SKM-1 treated with dmso at 0.1 percent for 144 hours (cell line): Measurements from ENCODE around the gene TRIO.

Source experiments
- DNase-seq: peaks from one replicate; lab custom pipeline; 2025; ENCODE audit not compliant: unreplicated experiment; lab: John Stamatoyannopoulos, UW

TRIO gene

DNA sequence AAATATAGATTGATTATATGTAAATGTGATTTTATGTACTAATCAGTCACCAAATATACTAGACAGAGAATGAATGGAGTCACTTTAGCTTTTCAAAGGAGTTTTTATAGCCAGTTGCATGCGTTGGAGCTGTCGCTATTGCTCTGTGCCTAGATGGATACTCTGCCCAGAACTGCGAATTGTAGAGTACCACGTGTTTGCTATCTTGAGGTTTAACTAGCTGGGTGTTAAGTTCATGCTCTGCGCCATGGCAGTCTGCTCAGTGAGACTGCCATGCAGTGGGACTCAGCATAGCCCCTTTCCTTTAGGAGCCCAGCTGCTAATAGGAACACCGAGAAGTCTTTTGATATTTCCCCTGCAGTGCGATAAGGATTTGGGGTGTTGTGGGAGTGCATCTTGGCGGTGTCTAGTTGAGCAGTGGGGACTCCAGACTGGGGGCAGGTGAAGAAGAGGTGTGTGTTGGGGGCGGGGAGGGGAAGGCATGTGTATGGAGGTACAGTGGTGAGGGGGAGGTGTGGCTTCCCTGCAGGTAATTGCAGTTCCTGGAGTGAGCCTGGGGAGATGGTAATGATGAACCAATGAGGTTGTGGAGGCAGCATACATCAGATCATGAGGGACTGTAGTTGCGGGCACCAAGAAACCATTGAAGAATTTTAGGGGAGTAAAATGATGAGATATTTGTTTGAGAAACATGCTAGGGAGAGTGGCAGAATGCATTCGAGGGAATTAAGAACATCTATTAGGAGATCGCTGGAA lies 118.9 kb downstream of the TRIO start:
- DNase-seq = no peak

- no peak for DNase-seq
Observed at GRCh38 chr5:14263113-14263512, 120.0 kb downstream of the TRIO start.

GRCh38 chr5:14263699-14264098 lies 120.6 kb downstream of the TRIO start:
- no peak for DNase-seq

DNA sequence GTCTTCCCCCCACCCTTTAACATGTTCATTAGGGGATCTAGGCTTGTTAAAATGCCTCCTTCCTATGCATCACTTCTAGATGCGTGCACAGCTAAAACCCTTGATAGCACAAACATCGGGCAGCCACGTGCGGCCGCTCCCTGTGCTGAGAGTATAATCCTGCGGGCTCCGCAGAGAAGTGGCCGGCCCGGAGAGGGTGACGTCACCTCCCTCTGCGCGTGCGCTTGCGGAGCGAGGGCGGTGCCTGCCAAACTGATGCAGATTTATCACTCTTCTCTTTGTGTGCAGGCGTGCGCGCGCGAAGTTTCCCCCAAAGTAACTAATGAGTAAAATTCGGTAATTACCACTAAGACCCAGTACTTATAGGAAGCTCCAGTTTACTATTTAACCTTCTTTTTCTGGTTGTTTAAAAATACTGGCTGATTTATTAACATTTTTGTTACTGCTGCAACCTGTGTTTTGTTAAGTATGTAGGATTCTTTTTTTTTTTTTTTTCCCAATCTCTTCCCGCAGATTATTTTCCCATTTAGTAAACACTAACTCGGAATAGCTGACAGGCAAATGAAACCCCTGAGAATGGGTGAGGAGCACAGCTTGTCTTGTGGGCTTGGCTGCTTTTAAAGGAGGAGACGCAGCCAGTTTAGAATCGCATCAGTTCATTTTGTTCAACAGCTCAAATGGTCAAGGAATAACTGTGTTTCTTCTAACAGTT lies 121.6 kb downstream of the TRIO start:
- peak; percentile 84 for DNase-seq

DNA sequence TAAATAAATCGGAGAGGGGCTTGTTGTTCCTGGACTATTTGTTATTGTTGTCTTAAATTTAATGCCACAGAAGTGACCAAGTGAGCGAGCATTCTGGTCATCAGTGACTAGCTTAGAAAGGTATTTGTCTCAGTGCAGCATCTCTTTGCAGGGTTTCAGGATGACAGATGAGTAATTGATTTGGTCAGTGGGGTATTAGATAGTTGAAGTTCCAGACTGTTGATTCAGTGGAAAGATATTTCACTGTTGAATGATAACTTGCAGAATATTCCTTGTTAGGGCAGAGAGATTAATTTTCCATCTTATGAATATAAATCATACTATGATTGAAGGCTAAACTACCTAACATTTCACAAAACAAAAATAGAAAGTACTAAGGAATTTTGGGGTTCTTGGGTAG lies 122.4 kb downstream of the TRIO start:
- no peak for DNase-seq

DNA sequence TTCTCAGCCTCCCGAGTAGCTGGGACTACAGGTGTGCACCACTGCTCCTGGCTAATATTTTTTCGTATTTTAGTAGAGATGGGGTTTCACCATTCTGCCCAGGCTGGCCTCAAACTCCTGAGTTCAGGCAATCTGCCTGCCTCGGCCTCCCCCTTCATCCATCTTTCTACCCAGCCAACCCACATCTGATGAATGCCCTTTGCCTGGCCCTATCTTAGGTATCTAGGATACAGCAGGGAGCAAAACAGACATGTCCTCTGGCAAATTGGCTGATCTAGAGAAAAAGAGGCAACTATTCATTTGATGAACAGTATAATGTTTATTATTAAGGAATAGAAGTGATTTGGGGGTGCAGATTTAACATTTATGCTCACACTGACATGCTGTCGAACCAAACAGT lies 123.0 kb downstream of the TRIO start:
- DNase-seq = no peak

DNA sequence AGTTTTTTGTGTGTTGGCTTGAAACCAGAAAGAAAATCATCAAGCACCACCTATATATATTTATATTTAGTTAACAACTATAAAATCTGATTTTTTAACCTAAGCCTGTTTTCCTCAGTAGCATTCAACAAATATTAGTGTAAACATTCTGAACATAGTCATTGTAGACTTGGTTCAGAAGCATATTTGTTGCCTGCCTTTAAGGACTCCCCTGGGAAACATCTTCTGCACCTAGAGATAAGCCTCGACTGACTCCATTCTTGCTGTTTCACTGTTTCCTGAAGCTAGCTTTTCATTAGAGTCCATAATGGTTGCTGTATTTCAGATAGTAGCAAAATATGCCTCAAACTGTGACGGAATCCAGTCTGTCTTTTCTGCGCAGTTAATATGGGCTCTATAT lies 123.5 kb downstream of the TRIO start:
- no peak for DNase-seq

- DNase-seq = no peak
Observed at GRCh38 chr5:14267166-14267838, 124.2 kb downstream of the TRIO start.

GRCh38 chr5:14267991-14268708 lies 125.0 kb downstream of the TRIO start:
- DNase-seq = no peak

GRCh38 chr5:14268738-14269137 lies 125.6 kb downstream of the TRIO start:
- no peak for DNase-seq

DNA sequence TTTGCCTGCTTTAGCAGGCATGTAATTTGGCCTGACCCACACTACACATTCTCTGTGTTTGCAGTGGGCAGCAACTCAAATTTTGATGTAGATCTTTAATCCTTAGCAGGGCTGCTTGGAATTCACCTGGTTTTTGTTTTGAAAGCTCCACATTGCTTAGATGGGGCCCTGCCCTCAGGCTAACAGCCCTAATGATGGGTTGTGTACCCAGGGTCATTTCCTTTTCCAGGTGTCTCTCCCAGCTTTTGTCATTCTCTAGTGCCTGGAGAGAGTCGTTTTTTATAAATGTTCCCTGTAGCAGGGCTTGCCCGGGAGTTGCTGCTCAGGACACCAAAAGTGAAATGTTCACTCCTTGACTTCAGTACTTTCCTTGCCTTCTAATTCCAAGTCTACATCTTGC lies 126.3 kb downstream of the TRIO start:
- no peak for DNase-seq

DNA sequence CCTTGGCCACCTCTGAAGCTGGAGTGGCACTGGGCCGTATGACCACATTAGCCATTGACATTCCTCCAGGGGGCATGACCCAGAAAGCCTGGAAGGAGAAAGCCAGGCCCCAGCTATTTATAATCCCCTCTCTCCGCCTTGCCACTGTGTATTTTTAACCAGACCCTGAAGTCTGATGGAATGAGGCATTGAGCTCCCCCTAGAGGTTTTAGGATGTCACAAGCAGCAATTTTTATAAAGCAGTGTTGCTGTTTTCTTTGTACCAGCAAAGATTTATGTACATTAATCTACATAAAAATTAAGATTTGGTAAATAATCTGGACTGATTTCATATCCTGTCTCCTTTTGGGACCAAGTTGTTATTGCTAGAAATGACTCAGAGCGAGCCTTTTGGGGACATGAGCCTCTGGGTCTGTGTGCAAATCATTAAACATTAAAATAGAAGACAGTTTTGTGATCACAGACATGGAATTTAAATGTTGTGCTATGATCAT lies 127.1 kb downstream of the TRIO start:
- DNase-seq = peak; percentile 61

DNA sequence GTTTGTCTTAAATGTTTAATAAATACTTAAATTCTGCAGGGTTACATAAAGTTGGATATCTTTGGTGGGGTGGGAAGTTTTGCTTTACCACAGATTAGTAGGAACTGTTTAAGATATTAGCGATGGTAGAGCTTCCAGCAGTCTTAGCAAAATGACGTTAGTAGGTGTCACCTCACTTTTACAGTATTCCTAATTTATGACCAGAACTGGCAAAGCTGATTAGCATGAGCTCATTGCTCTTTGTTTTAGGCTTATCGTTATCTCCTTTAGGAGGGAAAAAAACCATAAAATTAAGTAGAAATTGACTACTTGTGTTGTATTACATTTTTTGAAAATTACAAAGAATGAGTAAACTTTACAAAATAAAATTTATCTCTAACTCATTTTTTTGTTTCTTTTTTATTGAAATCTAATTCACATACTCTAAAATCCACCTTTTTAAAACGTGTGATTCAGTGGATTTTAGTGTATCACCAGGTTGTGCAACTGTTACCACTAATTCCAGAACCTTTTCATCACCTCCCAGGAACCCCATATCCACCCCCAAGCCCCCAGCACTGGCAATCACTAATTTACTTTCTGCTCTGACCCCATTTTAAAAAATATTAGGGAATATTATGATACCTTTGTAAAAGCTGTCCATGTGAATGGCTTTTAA lies 129.5 kb downstream of the TRIO start:
- DNase-seq = no peak

GRCh38 chr5:14273207-14273767 lies 130.1 kb downstream of the TRIO start:
- no peak for DNase-seq

DNA sequence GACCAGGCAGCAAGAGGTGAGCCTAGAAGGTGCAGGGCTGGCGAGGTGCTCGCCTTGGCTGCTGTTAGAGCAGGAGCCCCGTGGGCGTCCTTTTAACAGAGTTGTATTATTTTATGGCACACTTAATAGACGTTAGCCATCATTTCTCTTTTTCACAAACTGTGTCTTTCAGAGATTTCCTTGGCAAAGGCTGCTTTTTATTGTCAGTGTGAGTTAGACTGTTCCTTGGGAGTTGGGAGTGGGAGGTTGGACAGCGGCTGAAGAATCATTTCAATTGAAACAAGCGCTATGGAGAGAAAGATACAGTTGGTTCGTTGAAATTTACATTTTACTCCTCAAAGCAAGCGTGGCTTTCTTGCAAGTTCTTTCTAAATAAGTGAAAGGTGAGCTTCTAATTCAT lies 133.2 kb downstream of the TRIO start:
- DNase-seq = no peak

- no peak for DNase-seq
Observed at GRCh38 chr5:14277385-14278320, 134.5 kb downstream of the TRIO start.

DNA sequence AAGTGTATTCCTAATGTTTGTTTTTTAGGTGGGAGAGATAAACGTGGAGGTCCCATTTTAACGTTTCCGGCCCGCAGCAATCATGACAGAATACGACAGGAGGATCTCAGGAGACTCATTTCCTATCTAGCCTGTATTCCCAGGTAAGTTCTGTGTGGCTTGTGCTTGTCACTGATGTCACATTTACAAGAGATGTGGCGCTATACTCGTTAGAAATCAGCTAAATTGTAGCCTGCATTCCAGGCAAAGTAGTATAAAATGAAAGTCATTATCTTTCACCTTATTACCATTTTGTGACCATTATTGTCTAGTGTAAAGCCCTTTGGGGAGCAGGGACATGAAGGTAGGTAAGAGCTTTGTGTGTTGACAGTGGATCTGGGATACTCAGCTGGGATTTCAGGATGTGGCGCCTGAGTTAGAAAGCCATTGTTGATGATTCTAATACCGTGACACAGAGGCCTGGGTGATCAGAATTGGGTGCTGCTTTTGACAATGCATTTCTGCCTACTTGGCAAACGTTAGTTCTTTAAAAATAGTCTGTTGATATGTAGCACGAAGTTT lies 137.2 kb downstream of the TRIO start:
- DNase-seq = no peak

GRCh38 chr5:14281746-14282181 lies 138.6 kb downstream of the TRIO start:
- no peak for DNase-seq

DNA sequence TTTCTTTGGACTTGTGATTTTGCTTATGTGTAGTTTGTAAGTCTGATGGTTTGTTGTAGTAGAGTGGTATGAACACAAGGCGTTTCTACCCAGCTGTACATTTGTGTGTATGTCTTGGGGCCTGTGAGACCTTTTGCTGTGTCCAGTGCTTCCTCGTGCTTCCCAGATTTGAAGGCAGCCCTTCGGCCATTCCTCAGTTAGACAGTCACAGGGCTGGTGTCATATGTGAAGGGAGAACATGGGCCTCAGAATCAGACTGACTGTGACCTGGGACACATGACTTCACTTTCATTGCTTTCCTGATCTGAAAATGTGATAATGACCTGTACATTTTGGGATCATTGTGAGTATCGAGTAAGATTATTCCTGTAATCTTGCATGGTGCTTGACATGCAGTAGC lies 140.0 kb downstream of the TRIO start:
- DNase-seq = no peak
